ENCODE data around the gene SSB. TPM values are rescaled to one million over a fixed set of nuclear protein-coding genes. Genes with fewer than 3 reads are reported as not detected.
"Not testable (repeated sequence)": the region's sequence is repeated elsewhere in the genome, so short reads cannot be mapped to it uniquely, and the experiment has no call there.

Gene SSB
- total RNA-seq, 8 experiments from 2014 or later: 107 to 174 (median 157) TPM

DNA sequence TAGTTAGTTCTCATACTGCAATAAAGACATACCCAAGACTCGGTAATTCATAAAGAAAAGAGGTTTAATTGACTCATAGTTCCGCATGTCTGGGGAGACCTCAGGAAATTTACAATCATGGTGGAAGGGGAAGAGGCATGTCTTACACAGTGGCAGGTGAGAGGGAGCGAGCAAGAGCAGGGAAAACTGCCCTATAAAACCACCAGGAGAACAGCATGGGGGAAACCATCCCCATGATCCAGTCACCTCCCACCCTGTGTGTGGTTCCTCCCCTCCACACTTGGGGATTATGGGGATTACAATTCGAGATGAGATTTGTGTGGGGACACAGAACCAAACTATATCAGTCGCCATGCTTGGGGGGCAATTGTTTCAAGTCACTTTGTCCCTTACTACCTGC, 1.1 kb upstream of the SSB start:
- in situ Hi-C loops (cut with MboI; ENCODE audit: low pct_unique_long_range_greater_than_20kb in 2 of 9, low sequenced_read_pairs in 9 of 9, unreplicated experiment in 9 of 9): no loop called here
- H3K4me1 ChIP-seq (replicated peaks in 1 of 2): peaks cover 11 to 17% of the 10 kb centered on the region in 2 donors
- WGBS, 10 experiments: 80 to 100% (median 89%) methylated on average over 1 to 4 of the region's 5 CpGs; no CpG with 5 or more reads in 3 of the 10 experiments
- ATAC-seq (replicated peaks in 6 of 8): no peak
- H3K27ac ChIP-seq: no peak overlapping the region
- H3K4me3 ChIP-seq: no peak overlapping the region

DNA sequence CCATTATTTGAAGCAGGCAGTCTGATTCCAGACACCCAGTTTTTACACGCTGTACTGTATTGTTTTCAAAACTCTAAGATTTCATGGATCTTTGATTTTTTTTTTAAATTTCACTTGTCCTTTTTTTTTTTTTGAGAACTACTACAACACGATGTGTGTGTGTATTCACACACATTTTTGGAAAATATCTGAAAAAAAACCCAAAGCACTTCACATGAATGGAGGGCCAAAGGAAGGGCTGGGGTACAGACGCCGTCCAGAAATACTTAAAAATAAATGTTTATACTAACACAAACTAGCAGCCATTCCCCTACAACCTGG, 314 bp upstream of the SSB start:
- no peak for ATAC-seq (replicated peaks in 6 of 8)
- in situ Hi-C loops (cut with MboI; ENCODE audit: low pct_unique_long_range_greater_than_20kb in 2 of 9, low sequenced_read_pairs in 9 of 9, unreplicated experiment in 9 of 9): no loop called here
- Histone ChIP-seq H3K4me1 (replicated peaks in 1 of 2) (peaks cover 11 to 17% of the 10 kb centered on the region in 2 donors), H3K4me3 (peak overlapping the region; percentile 50 to 85 (median 55)), H3K27ac (peak overlapping the region; percentile 40 to 71)
- 2 to 58% (median 26%) methylated on average over 1 to 4 of the region's 4 CpGs for WGBS, 10 experiments

DNA sequence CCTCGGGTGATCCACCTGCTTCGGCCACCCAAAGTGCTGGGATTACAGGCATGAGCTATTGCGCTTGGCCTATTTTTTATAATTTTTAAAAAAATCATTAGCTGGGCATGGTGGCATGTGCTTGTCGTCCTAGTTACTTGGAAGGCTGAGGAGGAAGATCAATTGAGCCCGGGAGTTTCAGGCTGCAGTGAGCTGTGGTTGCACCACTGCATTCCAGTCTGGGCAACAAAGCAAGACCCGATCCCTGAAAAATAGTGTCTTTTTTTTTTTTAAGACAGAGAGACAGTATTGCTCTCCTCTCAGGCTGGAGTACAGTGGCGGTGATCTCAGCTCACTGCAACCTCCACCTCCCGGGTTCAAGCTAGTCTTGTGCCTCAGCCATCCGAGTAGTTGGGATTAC, 4.8 kb downstream of the SSB start:
- ATAC-seq (replicated peaks in 6 of 8): no peak
- H3K27ac ChIP-seq: no peak overlapping the region
- H3K4me3 ChIP-seq: no peak overlapping the region
- peaks cover 6 to 12% of the 10 kb centered on the region in 2 donors for H3K4me1 ChIP-seq (replicated peaks in 1 of 2)
- 75 to 100% (median 95%) methylated on average over 1 to 5 of the region's 9 CpGs for WGBS, 10 experiments
- in situ Hi-C loops (cut with MboI; ENCODE audit: low pct_unique_long_range_greater_than_20kb in 2 of 9, low sequenced_read_pairs in 9 of 9, unreplicated experiment in 9 of 9): no loop called here

DNA sequence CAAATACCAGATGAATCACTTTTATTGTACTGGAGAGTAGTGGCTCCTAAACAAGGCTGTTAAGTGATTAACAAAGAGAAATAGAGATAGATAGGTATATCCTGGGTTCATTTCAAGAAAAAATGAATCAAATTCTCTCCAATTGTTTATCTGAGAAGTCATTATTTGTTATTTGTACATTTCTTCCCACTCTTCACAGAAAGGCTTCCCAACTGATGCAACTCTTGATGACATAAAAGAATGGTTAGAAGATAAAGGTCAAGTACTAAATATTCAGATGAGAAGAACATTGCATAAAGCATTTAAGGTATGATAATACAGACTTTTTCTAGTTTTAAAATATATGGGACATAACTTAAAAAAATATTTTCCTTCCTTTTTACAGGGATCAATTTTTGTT, 7.9 kb downstream of the SSB start:
- no peak for ATAC-seq (replicated peaks in 6 of 8)
- no peaks in the 10 kb centered on the region for H3K4me1 ChIP-seq (replicated peaks in 1 of 2)
- no peak overlapping the region for H3K4me3 ChIP-seq
- in situ Hi-C loops (cut with MboI; ENCODE audit: low pct_unique_long_range_greater_than_20kb in 2 of 9, low sequenced_read_pairs in 9 of 9, unreplicated experiment in 9 of 9): no loop called here
- H3K27ac ChIP-seq: no peak overlapping the region

DNA sequence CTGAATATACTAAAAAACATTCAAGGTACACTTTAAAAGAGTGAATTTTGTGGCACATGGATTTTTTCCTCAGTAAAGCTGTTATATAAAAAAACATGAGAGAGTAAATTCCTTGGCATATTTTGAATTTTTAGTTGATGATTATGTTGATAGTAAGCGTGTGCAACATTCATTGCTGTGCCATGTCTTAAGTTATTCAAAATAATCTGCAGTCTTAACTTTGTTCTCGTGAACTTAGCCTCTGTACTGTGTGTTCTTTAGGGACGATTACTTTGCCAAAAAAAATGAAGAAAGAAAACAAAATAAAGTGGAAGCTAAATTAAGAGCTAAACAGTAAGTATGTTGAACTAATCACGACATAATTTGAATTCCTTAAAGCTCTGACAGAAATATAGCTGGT, 9.6 kb downstream of the SSB start:
- H3K4me1 ChIP-seq (replicated peaks in 1 of 2): no peaks in the 10 kb centered on the region
- in situ Hi-C loops (cut with MboI; ENCODE audit: low pct_unique_long_range_greater_than_20kb in 2 of 9, low sequenced_read_pairs in 9 of 9, unreplicated experiment in 9 of 9): no loop called here
- H3K27ac ChIP-seq: no peak overlapping the region
- WGBS, 10 experiments: 56 to 100% (median 93%) methylated on average over 1 to 4 of the region's 4 CpGs
- no peak overlapping the region for H3K4me3 ChIP-seq
- ATAC-seq (replicated peaks in 6 of 8): no peak

DNA sequence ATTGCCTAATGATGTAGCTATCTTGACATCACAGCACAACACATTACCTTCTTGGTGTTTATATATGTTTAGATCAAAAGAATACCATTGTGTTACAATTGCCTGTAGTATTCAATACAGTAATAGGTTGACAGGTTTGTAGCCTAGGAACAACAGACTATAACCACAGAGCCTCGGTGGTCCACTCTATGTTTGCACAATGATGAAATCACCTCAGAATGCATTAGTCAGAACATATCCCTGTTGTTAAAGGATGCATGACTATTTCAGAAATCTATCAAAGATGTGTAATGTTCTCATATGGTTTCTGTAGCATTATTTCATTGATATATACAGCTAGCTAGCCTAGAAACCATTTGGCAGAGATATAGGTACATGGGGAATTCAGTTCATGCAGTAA, 17.2 kb downstream of the SSB start:
- ATAC-seq (replicated peaks in 6 of 8): peak in 1 of 8 experiments; percentile 91
- in situ Hi-C loops (cut with MboI; ENCODE audit: low pct_unique_long_range_greater_than_20kb in 2 of 9, low sequenced_read_pairs in 9 of 9, unreplicated experiment in 9 of 9): no loop called here
- Histone ChIP-seq H3K4me1 (replicated peaks in 1 of 2) (no peaks in the 10 kb centered on the region), H3K27ac (no peak overlapping the region), H3K4me3 (no peak overlapping the region)
- 0 to 100% (median 18%) methylated on average over 1 of the region's 1 CpG; no CpG with 5 or more reads in 4 of the 10 experiments for WGBS, 10 experiments

DNA sequence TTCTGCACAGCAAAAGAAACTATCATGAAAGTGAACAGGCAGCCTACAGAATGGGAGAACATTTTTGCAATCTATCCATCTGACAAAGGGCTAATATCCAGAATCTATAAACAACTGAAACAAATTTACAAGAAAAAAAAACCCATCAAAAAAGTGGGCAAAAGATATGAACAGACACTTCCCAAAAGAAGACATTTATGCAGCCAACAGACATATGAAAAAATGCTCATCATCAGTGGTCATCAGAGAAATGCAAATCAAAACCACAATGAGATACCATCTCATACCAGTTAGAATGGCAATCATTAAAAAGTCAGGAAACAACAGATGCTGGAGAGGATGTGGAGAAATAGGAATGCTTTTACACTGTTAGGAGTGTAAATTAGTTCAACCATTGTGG, 18.3 kb downstream of the SSB start:
- in situ Hi-C loops (cut with MboI; ENCODE audit: low pct_unique_long_range_greater_than_20kb in 2 of 9, low sequenced_read_pairs in 9 of 9, unreplicated experiment in 9 of 9); H3K4me3 ChIP-seq; H3K4me1 ChIP-seq (replicated peaks in 1 of 2); ATAC-seq (replicated peaks in 6 of 8); H3K27ac ChIP-seq: not testable (repeated sequence)

DNA sequence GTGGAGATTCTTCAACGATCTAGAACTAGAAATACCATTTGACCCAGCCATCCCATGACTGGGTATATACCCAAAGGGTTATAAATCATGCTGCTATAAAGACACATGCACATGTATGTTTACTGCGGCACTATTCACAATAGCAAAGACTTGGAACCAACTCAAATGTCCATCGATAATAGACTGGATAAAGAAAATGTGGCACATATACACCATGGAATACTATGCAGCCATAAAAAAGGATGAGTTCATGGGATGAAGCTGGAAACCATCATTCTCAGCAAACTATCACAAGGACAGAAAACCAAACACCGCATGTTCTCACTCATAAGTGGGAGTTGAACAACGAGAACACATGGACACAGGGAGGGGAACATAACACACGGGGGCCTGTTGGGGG, 18.7 kb downstream of the SSB start:
- H3K4me1 ChIP-seq (replicated peaks in 1 of 2); H3K27ac ChIP-seq; ATAC-seq (replicated peaks in 6 of 8); in situ Hi-C loops (cut with MboI; ENCODE audit: low pct_unique_long_range_greater_than_20kb in 2 of 9, low sequenced_read_pairs in 9 of 9, unreplicated experiment in 9 of 9); H3K4me3 ChIP-seq: not testable (repeated sequence)
- WGBS, 10 experiments: 60 to 100% (median 100%) methylated on average over 1 to 3 of the region's 6 CpGs; no CpG with 5 or more reads in 3 of the 10 experiments

DNA sequence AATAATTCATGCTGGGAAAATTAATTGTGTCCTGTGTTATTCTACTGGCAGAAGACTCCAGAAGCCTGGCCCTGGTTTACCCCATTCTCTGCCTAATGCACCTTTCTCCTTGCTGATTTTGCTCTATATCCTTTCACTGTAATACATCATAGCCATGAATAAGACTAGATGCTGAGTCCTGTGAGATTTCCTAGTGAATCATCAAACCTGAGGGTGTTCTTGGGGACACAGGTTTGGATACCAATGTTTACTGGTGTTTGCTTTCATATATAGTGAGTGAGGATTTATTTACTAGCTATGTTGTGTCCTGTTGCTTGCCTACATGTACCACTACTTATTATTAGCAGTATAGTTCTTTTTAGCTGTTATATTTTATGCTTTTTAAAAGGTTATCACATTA, 19.6 kb downstream of the SSB start:
- in situ Hi-C loops (cut with MboI; ENCODE audit: low pct_unique_long_range_greater_than_20kb in 2 of 9, low sequenced_read_pairs in 9 of 9, unreplicated experiment in 9 of 9): no loop called here
- Histone ChIP-seq H3K4me1 (replicated peaks in 1 of 2) (peaks cover 0 to 6% of the 10 kb centered on the region in 2 donors), H3K27ac (no peak overlapping the region), H3K4me3 (no peak overlapping the region)
- no peak for ATAC-seq (replicated peaks in 6 of 8)

DNA sequence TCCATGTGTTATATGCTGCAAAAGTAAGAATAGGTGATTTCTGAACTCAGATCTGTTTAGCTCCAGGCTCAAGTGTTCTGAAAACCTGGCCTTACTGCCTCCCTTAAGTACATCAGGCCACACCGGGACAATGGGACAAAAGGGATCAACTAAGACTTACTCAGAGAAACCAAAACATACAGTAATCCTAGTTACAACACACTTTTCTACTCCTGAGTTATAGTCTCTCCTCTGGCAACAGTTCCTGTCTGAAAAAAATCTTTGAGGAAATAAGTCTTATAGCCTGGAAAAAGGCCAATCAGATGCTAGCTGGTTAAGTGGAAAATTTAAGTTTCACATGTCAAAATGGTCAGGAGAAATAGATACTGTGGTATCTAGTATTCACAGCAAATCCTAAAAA, 20.4 kb downstream of the SSB start:
- in situ Hi-C loops (cut with MboI; ENCODE audit: low pct_unique_long_range_greater_than_20kb in 2 of 9, low sequenced_read_pairs in 9 of 9, unreplicated experiment in 9 of 9): no loop called here
- WGBS, 10 experiments: 71 to 100% (median 100%) methylated on average over 1 of the region's 1 CpG; no CpG with 5 or more reads in 5 of the 10 experiments
- no peak overlapping the region for H3K27ac ChIP-seq
- peaks cover 7 to 12% of the 10 kb centered on the region in 2 donors for H3K4me1 ChIP-seq (replicated peaks in 1 of 2)
- no peak overlapping the region for H3K4me3 ChIP-seq
- no peak for ATAC-seq (replicated peaks in 6 of 8)

DNA sequence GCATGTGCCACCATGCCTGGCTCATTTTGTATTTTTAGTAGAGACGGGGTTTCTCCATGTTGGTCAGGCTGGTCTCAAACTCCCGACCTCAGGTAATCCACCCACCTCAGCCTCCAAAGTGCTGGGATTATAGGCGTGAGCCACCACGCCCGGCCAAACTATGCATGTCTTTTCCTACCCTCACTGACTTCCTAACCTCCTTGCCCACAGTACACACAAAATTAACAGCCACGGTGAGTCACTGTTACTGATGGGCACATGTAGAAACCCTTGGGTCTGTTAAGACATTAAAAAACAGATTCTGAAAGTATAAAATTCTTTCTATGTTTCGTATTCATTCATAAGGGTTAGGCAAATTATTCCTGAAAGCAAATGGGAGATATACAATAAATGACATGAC, 21.4 kb downstream of the SSB start:
- H3K4me3 ChIP-seq; in situ Hi-C loops (cut with MboI; ENCODE audit: low pct_unique_long_range_greater_than_20kb in 2 of 9, low sequenced_read_pairs in 9 of 9, unreplicated experiment in 9 of 9); H3K27ac ChIP-seq; ATAC-seq (replicated peaks in 6 of 8): not testable (repeated sequence)
- WGBS, 10 experiments: 27 to 100% (median 94%) methylated on average over 1 to 6 of the region's 7 CpGs; no CpG with 5 or more reads in 2 of the 10 experiments
- peaks cover 7 to 12% of the 10 kb centered on the region in 2 donors for H3K4me1 ChIP-seq (replicated peaks in 1 of 2)

DNA sequence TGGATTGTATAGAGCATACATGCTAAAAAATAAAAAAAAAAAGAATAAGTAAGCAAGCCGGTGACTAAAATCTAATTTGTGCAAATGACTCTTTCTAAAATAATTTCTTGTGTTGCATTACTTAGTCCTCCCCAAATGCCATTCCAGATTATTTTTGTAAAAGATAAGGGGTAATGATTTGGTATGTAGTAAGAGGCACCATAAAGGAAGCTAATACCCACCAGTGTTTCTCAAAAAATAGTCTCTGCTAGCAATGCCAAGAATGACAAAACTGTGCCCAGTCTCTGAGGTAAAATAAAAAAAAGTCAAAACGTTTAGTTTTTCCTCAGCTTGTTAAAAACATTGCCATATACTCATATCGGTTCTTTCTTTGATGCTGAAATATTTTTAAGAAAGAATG, 23.4 kb downstream of the SSB start:
- 62 to 93% (median 71%) methylated on average over 2 to 3 of the region's 3 CpGs for WGBS, 10 experiments
- H3K4me1 ChIP-seq (replicated peaks in 1 of 2): peaks cover 7 to 12% of the 10 kb centered on the region in 2 donors
- H3K4me3 ChIP-seq: no peak overlapping the region
- no peak overlapping the region for H3K27ac ChIP-seq
- no peak for ATAC-seq (replicated peaks in 6 of 8)
- in situ Hi-C loops (cut with MboI; ENCODE audit: low pct_unique_long_range_greater_than_20kb in 2 of 9, low sequenced_read_pairs in 9 of 9, unreplicated experiment in 9 of 9): no loop called here

DNA sequence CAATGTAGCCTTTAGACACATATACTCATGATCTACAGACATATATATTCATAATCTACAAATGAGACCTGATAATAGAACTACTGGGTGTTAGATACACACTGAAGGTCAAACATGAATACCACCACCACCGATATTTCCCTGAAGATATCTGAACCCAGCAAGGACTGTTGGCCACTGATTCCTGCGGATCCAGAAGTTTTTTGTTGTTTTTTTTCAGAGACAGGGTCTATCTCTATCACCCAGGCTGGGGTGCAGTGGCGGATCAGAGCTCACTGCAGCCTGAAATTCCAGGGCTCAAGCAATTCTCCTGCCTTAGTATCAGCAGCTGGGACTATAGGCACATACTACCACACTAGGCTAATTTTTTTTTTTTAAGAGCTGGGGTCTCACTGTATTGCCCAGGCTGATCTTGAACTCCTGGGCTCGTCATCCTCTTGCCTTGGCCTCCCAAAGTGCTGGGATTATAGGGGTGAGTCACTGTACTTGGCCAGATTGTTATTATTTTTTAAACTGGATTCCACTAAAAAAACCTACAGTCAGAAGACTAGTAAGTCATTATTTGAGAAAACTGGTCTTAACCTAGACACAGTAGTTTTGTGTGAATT, 24.2 kb downstream of the SSB start:
- 90 to 100% (median 95%) methylated on average over 1 to 4 of the region's 4 CpGs; no CpG with 5 or more reads in 4 of the 10 experiments for WGBS, 10 experiments
- in situ Hi-C loops (cut with MboI; ENCODE audit: low pct_unique_long_range_greater_than_20kb in 2 of 9, low sequenced_read_pairs in 9 of 9, unreplicated experiment in 9 of 9): no loop called here

DNA sequence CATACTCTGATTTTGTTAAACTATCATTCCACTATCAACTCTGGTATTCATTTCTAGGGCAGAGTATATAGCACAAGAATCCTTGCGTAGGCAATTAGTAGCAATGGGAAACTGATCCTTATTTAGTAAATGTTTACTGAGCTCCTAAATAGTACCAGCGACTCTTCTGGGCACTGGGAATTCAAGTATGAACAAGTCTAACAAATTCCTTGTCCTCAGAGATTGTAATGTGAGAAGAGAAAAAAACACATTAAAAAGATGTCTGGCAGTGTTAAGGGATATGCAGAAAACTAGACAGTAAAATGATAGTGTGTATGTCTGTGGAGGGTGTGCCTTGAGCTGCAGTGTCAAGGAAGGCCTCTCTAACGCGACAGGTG, 25.3 kb downstream of the SSB start:
- in situ Hi-C loops (cut with MboI; ENCODE audit: low pct_unique_long_range_greater_than_20kb in 2 of 9, low sequenced_read_pairs in 9 of 9, unreplicated experiment in 9 of 9): no loop called here
- H3K4me1 ChIP-seq (replicated peaks in 1 of 2): peaks cover 10 to 12% of the 10 kb centered on the region in 2 donors
- WGBS, 10 experiments: 17 to 50% (median 31%) methylated on average over 1 to 4 of the region's 4 CpGs; no CpG with 5 or more reads in 2 of the 10 experiments
- H3K4me3 ChIP-seq: peak overlapping the region; percentile 66 to 91 (median 80)
- ATAC-seq (replicated peaks in 6 of 8): peak in 3 of 8 experiments; percentile 0 to 5 (median 4)
- no peak overlapping the region for H3K27ac ChIP-seq

More for the DNA sequence above, 24.2 kb downstream of the SSB start:
- Histone ChIP-seq H3K27ac (no peak overlapping the region), H3K4me3 (no peak overlapping the region), H3K4me1 (replicated peaks in 1 of 2) (peaks cover 7 to 12% of the 10 kb centered on the region in 2 donors)
- no peak for ATAC-seq (replicated peaks in 6 of 8)
